GM19438 (cell line): ENCODE data around the gene OR2D2.
"Not testable (repeated sequence)": the region's sequence is repeated elsewhere in the genome, so short reads cannot be mapped to it uniquely, and the experiment has no call there.

Experiments
- ATAC-seq: cut with Tn5 transposase; IDR thresholded peaks from one replicate; pipeline ENCODE4 v1.9.1; 2021; ENCODE audit warnings: low read depth; ENCODE audit not compliant: unreplicated experiment

Gene OR2D2, protein sequence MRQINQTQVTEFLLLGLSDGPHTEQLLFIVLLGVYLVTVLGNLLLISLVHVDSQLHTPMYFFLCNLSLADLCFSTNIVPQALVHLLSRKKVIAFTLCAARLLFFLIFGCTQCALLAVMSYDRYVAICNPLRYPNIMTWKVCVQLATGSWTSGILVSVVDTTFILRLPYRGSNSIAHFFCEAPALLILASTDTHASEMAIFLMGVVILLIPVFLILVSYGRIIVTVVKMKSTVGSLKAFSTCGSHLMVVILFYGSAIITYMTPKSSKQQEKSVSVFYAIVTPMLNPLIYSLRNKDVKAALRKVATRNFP

GRCh38 chr11:6892400-6892799 is at the start of gene OR2D2:
Gene OR2D2, minus strand, starts transcription at chr11:6892500. Its CDS starts 0 bp downstream, at chr11:6892500.
- ATAC-seq: no peak

GRCh38 chr11:6941970-6942369 is 49.7 kb upstream of the OR2D2 start:
- ATAC-seq: no peak

DNA sequence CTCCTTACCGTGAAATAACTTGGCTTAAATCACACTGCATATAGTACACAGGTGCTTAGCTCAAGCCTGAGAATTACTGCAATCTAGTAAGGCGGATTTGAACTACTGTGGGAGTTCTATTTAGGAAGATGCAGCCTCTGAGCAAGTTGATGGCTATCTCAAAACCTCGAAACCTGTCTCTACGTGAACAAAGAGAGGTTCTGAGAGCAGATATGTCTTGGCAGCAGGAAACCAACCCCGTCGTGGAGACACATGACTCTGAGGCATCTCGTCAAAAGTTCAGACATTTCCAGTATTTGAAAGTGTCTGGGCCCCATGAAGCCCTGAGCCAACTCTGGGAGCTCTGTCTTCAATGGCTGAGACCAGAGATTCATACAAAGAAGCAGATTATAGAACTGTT is 39.8 kb upstream of the OR2D2 start:
- no peak for ATAC-seq

GRCh38 chr11:6931146-6931713 is 38.9 kb upstream of the OR2D2 start:
- no peak for ATAC-seq

DNA sequence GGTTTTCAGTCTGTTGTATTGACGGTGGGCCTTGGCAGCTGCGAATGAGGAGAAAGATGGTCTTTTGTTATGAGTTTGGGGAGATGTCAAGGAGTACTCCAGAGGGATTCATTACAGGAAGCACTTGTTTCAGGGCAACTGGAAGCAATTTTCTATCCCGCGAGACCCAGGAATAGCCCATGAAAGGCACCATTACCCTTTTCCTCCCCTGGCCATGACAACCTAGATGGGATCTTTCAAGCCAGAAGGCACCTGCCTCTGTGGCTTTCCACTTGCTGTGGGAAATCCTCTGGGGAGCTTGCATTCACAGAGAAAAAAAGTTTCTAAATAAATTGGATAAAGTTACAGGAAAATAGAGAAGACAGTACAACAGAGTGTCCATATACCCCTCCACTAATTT is 36.6 kb upstream of the OR2D2 start:
- ATAC-seq: no peak

DNA sequence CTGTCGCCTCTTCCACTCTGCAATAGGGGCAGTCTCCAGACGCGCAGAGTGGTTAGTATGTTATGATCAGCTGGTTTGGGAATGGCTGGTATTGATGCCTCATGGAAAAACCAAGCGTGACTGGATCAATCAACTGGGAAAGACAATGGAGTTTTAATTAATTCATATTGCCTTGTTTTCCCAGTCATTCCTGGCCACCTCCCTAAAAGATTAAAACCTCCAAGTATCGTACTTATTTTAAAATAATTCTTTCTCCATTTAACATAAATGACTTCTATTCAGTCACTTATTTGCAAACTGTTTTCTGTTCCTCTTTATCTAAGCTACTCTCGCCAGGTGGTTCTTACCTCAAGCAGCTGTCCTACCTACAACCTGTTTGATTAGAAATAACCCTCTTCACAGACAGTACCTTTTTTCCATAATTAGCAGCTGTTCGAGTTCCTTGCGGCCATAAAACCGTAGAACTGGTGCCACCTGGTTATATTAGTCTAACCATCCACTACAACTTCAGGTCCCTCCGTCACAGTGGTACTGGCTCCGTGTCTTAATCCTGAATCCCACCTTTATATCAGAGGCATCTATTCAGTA is 34.8 kb upstream of the OR2D2 start:
- ATAC-seq: peak; percentile 54

DNA sequence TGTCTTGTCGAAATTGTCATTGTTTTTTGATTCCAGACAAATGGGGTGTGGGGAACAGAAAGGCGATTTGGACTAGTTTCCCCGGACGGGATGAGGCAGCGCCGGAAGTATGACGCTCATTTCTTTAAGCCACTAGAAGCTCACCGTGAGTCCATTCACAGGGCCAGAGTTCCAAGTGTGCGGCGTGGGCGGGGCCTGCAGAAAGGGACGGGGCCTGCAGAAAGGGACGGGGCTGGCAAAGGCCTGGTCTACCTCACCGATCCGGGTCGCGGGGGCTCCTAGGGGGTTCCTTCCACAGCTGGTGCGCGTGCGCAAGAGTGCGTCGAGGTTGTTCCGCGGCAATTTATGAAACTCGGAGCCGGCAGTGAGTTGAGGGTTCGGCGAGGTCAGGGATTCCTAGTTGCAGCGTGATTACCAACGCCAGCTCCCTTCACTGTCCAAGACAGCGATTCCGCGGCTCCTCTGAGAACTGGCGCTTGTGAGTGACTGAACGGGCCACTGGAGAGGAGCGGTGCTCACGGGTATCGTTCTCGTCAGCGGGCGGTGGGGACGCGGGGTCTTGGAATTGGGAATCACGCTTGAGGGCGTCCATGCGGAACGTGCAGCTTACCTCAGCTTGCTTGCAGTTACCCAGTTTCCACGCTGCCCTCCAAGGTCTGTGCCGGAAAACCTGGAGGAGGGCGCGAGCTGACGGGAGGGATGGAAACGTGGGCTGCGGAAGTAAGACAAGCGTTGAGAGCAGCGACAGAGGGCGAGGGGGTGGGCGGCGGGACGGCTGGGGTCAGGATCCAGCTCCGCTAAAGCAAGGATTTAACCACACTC is 34.1 kb upstream of the OR2D2 start, which contains the start of gene ZNF215:
Gene ZNF215, plus strand, starts transcription at position 219 of the 822 bp plus-strand sequence. CDS start 5,847 bp downstream, outside the sequence.
- peak; percentile 68 for ATAC-seq

DNA sequence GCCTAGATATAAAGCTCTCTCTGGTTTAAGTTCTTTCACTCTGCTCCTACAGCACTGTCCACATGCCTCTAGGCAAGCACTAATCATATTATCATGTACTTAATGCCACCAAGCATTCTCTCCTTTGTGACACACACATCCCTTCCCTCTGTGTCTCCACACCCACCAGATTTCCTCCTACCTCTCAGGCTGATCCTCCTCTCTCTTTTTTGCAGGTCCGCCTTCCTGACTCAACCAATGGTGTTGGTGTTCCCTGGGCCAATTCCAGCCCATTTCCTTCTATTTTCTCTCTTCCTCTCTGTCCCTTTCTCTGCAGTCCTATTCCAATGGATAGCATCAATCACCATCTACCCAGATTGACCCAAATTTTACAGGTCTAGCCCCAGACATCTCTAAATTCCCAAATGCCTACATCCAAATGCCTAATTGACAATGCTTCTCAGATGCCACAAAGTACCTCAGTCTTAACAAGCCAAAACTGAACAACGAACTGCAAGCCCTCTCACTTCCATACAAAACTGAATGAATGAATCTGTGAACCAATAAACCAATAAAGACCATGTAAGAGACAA is 33.4 kb upstream of the OR2D2 start:
- peak; percentile 1 for ATAC-seq

DNA sequence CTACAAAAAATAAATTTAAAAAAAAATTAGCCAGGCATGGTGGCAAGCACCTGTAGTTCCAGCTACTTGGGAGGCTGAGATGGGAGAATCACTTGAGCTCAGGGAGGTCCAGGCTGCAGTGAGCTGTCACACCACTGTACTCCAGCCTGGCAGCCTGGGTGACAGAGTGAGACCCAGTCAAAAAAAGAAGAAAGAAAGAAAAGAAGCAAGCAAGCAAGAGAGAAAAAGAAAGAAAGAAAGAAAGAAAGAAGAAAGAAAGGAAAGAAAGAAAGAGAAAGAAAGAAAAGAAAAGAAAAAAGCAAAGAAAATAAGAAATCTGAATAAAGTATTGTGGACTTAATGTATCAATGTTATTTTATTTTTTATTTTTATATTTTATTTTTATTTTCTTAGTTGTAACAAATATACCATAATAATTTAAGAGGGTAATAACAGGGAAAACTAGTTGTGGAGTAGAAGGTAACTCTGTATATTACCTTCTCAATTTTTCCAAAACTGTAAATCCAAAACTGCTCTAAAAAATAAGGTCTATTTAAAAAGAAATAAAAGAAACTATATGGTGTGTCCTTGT is 32.8 kb upstream of the OR2D2 start:
- ATAC-seq: no peak

GRCh38 chr11:6920702-6921101 is 28.4 kb upstream of the OR2D2 start, which contains the start of gene OR2D3:
Gene OR2D3, plus strand, starts transcription at chr11:6921002. Its CDS starts 0 bp downstream, at chr11:6921002.
- no peak for ATAC-seq

- ATAC-seq: no peak
Measured at GRCh38 chr11:6919698-6920097, 27.4 kb upstream of the OR2D2 start.

- no peak for ATAC-seq
Measured at GRCh38 chr11:6911948-6912347, 19.6 kb upstream of the OR2D2 start.

DNA sequence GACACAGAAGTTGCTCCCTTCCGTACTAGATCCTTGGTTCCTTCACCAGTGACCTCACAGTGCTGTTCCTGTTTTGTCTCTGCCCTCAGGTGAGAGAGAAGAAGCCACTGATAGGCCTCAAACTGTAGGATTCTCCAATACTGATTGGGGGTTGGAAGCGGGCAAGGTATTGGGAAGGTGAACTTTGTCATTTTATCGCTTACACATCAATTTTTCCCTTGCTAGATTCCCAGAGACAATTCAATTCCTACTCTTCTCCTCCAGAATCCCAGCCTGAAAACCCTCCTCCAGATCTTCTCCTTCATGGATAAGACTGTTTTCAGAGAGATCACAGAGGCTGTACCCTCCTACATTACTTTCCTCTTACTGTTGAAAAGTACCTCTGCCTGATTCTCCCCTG is 19.1 kb upstream of the OR2D2 start:
- no peak for ATAC-seq

DNA sequence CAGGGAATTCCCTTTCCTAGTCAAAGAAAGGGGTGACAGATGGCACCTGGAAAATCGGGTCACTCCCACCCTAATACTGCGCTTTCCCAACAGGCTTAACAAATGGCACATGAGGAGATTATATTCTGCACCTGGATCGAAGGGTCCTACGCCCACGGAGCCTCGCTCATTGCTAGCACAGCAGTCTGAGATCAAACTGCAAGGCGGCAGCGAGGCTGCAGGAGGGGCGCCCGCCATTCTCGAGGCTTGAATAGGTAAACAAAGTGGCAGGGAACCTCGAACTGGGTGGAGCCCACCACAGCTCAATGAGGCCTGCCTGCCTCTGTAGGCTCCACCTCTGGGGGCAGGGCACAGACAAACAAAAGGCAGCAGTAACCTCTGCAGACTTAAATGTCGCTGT is 12.5 kb upstream of the OR2D2 start:
- ATAC-seq: not testable (repeated sequence)

DNA sequence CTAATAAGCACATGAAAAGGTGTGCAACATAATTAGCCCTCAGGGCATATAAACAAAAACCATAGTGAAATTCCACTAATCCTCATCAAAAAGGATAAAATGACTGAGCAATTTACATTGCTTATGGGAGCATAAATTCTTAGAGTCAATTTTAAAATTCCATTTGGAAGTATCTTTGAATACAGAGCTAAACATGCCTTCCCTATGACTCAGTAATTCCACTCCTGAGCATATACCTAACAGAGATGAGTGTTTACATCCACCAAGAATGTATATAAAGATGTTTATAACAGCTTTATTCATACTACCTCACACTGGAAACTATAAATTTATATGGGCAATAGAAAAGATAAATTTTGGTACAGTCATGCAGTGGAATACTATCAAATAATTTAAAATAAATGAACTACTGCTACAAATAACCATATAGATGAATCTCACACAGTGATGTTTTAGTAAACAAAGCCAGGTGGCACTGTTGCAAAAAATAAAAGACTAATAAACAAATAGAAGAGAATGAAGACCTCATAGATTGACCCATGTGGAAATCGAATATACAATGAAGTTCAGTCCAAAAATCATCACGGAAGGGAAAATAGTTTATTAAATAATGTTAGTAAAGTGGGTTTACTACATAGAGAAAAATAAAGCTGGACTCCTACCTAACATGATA is 8.2 kb upstream of the OR2D2 start:
- ATAC-seq: no peak

- no peak for ATAC-seq
Measured at GRCh38 chr11:6898911-6899310, 6.6 kb upstream of the OR2D2 start.

DNA sequence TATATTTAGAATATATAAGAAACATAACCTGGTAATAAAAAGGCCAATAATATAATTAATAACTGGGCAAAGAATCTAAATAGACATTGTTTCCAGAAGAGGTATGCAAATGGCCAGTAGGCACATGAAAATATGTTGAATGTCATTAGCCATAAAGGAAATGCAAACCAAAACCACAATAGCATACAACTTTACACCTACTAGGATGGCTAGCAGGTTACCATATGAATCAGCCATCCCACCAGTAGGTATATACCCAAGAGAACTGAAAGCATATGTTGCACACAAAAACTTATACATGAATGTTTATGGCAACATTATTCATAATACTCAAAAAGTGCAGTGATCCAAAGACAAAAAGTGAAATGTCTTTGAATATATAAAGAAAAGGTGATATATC is 2.7 kb upstream of the OR2D2 start:
- peak; percentile 72 for ATAC-seq

DNA sequence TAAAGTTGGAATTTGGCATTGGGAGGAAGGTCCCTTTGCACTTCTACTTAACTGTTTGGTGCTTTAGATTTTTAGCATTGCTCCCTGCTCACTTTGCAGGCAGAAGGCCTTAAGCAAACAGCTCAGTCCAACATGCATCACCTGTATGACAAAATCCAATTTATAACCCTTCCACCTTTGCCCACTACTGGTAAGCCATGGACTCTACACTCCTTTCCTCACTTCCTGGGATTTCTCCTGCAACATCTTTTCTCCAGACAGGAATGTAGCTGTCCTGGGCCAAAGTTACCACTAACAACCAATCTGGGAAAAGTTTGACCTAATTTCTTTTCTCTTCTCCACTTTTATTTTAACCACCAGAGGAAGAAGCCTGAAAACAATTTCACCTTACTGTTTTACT is 1.8 kb upstream of the OR2D2 start:
- no peak for ATAC-seq

DNA sequence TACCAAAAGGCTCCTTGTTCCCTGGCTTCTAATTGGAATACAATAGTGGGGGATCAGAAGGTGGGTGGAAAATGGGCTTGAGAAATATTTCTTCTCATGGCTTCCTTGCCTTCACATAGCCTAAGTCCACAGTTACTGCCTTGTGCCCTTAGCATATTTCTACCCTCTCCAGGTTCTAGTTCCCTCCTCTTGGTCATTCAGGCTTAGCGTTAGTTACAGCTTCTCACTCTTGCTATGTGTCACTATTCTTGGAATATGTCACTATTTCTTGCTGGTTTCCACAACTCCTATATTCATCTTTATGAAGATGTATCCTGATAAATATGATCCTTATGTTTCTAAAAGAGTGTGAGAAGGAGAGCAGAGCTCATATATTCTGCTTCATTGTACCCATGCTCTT is 2.5 kb downstream of the OR2D2 start:
- no peak for ATAC-seq

DNA sequence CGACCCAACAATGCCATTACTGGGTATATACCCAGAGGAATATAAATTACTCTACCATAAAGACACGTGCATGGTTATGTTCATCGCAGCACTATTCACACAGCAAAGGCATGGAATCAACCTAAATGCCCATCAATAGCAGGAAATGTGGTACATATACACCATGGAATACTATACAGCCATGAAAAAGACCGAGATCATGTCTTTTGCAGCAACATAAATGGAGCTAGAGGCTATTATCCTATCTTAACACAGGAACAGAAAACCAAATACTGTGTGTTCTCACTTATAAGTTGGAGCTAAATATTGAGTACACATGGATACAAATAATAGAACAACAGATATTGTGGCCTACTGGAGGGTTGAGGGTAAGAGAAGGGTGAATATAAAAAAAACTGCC is 3.5 kb downstream of the OR2D2 start:
- no peak for ATAC-seq
